Measurements from ENCODE around the gene GMPR. TPM values are rescaled to one million over a fixed set of nuclear protein-coding genes. Genes with fewer than 3 reads are reported as not detected.
"Not testable (repeated sequence)": the region's sequence is repeated elsewhere in the genome, so short reads cannot be mapped to it uniquely, and the experiment has no call there.

The GMPR gene
- total RNA-seq, 4 donors from 2014 or later: 14.0 to 21.8 (median 15.8) TPM

DNA sequence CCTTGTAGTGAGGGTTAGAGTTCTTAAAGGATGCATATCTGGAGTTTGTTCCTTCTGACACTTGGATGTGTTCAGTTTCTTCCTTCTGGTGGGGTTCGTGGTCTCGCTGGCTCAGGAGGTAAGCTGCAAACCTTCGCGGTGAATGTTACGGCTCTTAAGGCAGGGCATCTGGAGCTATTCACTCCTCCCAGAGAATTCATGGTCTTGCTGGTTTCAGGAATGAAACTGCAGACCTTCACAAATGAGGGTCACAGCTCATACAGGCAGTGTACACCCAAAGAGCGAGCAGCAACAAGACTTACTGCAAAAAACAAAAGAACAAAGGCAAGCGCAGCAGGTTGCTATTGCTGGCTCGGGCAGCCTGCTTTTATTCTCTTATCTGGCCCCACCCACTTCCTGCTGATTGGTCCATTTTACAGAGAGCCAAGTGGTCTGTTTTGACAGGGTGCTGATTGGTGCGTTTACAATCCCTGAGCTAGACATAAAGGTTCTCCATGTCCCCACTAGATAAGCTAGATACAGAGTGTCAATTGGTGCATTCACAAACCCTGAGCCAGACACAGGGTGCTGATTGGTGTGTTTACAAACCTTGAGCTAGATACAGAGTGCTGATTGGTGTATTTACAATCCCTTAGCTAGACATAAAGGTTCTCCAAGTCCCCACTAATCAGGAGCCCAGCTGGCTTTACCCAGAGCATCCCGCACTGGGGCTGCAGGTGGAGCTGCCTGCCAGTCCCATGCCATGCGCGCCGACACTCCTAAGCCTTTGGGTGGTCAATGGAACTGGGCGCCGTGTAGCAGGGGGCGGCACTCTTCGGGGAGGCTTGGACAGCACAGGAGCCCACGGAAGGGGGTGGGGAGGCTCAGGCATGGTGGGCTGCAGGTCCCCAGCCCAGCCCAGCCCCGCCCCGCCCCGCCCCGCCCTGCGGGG, 12.0 kb upstream of the GMPR start:
- H3K27ac ChIP-seq; H3K4me3 ChIP-seq; H3K9me3 ChIP-seq; H3K36me3 ChIP-seq; DNase-seq (ENCODE audit: low spot score in 2 of 2): not testable (repeated sequence)
- Histone ChIP-seq H3K4me1 (peaks cover 0 to 15% (median 0%) of the 10 kb centered on the region in 4 donors), H3K27me3 (peaks cover 0 to 11% of the 10 kb centered on the region in 2 donors)
- WGBS, 2 donors: 66 to 88% methylated on average over 13 to 21 of the region's 23 CpGs

DNA sequence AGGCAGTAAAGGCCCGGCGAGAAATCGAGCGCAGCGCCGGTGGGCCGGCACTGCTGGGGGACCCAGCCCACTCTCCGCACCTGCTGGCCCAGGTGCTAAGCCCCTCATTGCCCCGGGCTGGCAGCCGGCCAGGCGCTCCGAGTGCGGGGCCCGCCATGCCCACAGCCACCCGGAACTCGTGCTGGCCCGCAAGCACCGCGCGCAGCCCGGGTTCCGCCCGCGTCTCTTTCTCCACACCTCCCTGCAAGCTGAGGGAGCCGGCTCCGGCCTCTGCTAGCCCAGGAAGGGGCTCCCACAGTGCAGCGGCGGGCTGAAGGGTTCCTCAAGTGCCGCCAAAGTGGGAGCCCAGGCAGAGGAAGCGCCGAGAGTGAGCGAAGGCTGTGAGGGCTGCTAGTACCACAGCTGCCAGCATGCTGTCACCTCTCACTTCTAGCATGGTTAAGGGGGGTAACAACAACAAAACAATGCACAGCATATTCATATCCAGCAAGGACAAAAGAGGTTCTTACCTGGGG, 11.3 kb upstream of the GMPR start:
- Histone ChIP-seq H3K27me3 (peaks cover 0 to 11% of the 10 kb centered on the region in 2 donors), H3K9me3 (no peaks in the 10 kb centered on the region), H3K4me1 (peaks cover 0 to 15% (median 0%) of the 10 kb centered on the region in 4 donors), H3K27ac (no peak overlapping the region), H3K4me3 (no peak overlapping the region), H3K36me3 (no peaks in the 10 kb centered on the region)
- no peak for TF ChIP-seq POLR2A (IDR thresholded peaks at IDR 0.05)
- TF ChIP-seq CTCF (IDR thresholded peaks at IDR 0.05): no peak
- TF ChIP-seq EP300 (IDR thresholded peaks at IDR 0.05): no peak
- no peak for DNase-seq (ENCODE audit: low spot score in 2 of 2)
- 90 to 94% methylated on average over 9 to 17 of the region's 32 CpGs for WGBS, 2 donors

DNA sequence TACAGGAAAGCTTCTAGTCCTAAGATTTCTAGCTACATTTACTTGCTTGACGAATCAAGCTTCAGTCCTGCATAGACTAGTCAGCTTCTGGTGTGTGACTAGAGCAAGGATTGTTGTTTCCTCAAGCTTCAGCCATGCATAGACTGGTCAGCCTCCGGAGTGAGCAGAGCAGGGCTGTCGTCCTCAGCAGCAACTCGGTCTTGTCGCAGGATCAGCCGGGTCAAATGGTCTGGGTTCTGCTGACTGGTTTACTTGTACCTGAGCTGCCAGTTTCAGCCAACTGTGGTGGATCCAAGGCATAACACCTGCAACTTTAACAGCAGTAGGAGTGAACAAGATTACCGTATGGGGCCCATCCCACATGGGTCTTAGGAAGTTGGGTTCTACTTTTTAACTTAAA, 10.8 kb upstream of the GMPR start:
- H3K27me3 ChIP-seq: peaks cover 0 to 11% of the 10 kb centered on the region in 2 donors
- H3K9me3 ChIP-seq: no peaks in the 10 kb centered on the region
- no peak overlapping the region for H3K4me3 ChIP-seq
- 81 to 85% methylated on average over 7 of the region's 7 CpGs for WGBS, 2 donors
- peaks cover 0 to 15% (median 0%) of the 10 kb centered on the region in 4 donors for H3K4me1 ChIP-seq
- H3K36me3 ChIP-seq: no peaks in the 10 kb centered on the region
- DNase-seq (ENCODE audit: low spot score in 2 of 2): no peak
- TF ChIP-seq CTCF (IDR thresholded peaks at IDR 0.05) (no peak), POLR2A (IDR thresholded peaks at IDR 0.05) (no peak), EP300 (IDR thresholded peaks at IDR 0.05) (no peak)
- H3K27ac ChIP-seq: no peak overlapping the region

DNA sequence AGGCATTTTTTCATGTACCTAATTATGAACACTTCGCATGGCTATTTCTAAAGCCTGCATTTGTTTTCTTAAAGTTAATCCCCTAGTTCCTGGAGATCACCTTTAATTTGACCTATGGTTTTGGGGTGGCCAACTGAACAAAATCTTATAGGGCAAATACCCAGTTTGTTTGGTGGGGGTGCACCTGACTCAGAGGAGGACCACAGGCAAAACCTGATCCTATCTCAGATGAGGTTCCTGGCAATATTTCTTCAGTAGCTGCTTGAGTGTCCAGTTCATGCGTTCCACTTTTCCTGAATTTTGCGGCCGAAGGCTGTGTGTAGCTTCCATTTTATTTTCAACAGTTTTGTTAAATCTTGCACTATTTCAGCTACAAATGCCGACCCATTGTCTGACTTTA, 10.3 kb upstream of the GMPR start:
- Histone ChIP-seq H3K4me3 (no peak overlapping the region), H3K27ac (no peak overlapping the region), H3K4me1 (peaks cover 0 to 15% (median 0%) of the 10 kb centered on the region in 4 donors), H3K9me3 (no peaks in the 10 kb centered on the region), H3K27me3 (peaks cover 0 to 11% of the 10 kb centered on the region in 2 donors), H3K36me3 (no peaks in the 10 kb centered on the region)
- DNase-seq (ENCODE audit: low spot score in 2 of 2): no peak
- WGBS, 2 donors: 93 to 99% methylated on average over 5 of the region's 5 CpGs
- no peak for TF ChIP-seq EP300 (IDR thresholded peaks at IDR 0.05)
- TF ChIP-seq POLR2A (IDR thresholded peaks at IDR 0.05): no peak
- TF ChIP-seq CTCF (IDR thresholded peaks at IDR 0.05): no peak

DNA sequence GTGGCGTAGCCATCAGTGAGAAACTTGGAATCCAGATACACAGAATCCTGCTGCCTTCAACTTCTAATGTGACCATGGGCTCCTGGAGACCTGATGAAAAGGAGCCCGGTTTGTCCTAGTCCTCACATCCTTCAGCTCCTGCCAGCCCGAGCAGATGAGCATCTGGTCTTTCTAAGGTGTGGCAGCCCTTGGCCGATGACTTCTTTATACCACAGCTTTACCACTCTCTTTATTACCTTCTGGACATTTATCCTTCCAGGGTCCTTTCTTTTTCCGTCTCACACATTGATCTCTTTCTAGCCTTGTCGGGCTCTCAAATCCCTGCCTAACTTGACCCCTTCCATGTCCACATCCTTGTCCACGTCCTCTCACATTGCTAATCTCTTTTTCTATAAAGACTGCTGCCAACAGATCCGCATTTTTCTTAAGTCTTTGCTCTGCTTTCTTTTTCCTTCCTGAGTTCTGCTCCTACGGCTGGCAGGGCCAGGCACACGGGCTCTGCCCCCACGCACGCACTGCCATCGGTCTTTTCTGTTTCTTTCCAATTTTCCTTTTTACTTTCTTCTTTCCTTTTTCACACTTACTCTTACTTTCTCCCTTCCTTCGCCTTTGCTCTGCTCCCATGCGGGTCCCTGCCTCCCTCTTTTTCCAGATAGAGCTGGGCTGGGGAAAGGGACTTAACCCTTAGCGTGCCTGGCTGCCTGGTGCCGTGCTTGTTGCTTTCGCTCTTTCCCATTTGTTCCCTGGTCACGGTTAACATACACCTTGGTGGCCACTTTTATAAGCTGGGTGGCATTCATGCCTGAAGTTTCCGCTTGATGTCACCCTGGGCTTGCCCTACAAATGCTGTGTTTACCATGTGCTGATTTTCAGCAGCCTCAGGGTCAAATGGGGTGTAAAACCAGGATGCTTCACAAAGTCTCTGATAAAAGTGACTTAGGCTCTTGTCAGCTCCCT, 9.4 kb upstream of the GMPR start:
- no peak for TF ChIP-seq EP300 (IDR thresholded peaks at IDR 0.05)
- no peak for TF ChIP-seq CTCF (IDR thresholded peaks at IDR 0.05)
- no peak for TF ChIP-seq POLR2A (IDR thresholded peaks at IDR 0.05)
- DNase-seq (ENCODE audit: low spot score in 2 of 2): no peak
- Histone ChIP-seq H3K27ac (no peak overlapping the region), H3K36me3 (no peaks in the 10 kb centered on the region), H3K4me3 (peak overlapping the region in 2 of 4 donors; percentile 7 to 24), H3K4me1 (peaks cover 0 to 15% (median 0%) of the 10 kb centered on the region in 4 donors), H3K9me3 (peaks cover 0 to 4% (median 0%) of the 10 kb centered on the region in 4 donors), H3K27me3 (peaks cover 0 to 11% of the 10 kb centered on the region in 2 donors)
- WGBS, 2 donors: 35 to 36% methylated on average over 20 of the region's 20 CpGs
